A549 (cell line): ENCODE results near the gene DHRS7C.

ENCODE experiments used
- EP300 ChIP-seq, 2 experiments: fragments of >200 bp; sonication (Bioruptor Twin); formaldehyde crosslinking; IDR thresholded peaks; 2 replicates in 1 of 2; 3 replicates in 1 of 2; pipeline ENCODE4 v1.6.1; 2016 to 2017
- FOXS1 ChIP-seq: fragments of 250-450 bp; sonication (Bioruptor Pico); IDR thresholded peaks from 2 replicates; pipeline ENCODE4 v1.5.0; 2020; ENCODE audit warnings: mild to moderate bottlenecking, moderate library complexity
- TF ChIP-seq, protein P1 (sequence below): fragments of >200 bp; sonication (Bioruptor Twin); formaldehyde crosslinking; IDR thresholded peaks from 3 replicates; pipeline ENCODE4 v1.5.1; 2016

DNA sequence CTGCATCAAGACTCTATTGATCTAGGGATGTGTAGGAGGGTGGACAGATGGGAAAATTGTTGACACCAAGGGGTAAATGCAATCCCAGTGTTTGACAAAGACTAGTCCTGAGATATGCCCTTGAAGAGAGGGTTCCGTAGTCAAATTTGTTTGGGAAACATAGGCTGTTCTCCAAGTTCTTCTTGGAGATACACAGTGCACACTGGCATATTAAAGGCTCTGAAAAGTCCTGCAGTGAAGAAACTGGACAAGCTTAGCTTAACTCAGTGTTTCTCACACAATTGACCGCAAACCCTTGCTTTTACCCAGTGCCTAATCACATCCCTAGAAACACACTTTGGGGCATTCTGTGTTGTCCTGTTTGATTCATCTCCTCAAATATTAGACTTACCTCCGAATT is 10.8 kb downstream of the DHRS7C start:
- TF ChIP-seq, protein P1, sequence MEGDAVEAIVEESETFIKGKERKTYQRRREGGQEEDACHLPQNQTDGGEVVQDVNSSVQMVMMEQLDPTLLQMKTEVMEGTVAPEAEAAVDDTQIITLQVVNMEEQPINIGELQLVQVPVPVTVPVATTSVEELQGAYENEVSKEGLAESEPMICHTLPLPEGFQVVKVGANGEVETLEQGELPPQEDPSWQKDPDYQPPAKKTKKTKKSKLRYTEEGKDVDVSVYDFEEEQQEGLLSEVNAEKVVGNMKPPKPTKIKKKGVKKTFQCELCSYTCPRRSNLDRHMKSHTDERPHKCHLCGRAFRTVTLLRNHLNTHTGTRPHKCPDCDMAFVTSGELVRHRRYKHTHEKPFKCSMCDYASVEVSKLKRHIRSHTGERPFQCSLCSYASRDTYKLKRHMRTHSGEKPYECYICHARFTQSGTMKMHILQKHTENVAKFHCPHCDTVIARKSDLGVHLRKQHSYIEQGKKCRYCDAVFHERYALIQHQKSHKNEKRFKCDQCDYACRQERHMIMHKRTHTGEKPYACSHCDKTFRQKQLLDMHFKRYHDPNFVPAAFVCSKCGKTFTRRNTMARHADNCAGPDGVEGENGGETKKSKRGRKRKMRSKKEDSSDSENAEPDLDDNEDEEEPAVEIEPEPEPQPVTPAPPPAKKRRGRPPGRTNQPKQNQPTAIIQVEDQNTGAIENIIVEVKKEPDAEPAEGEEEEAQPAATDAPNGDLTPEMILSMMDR, result no peak
- no peak for TF ChIP-seq FOXS1
- no peak for TF ChIP-seq EP300 (IDR thresholded peaks at IDR 0.05)
